Measurements from ENCODE around the gene TRIM24.
A peak's percentile ranks its signal among the peaks of the same experiment; 100 is the strongest.
"Not testable (repeated sequence)": the region's sequence is repeated elsewhere in the genome, so short reads cannot be mapped to it uniquely, and the experiment has no call there.

The TRIM24 gene

GRCh38 chr7:138460176-138460648 lies at the start of gene TRIM24:
Gene TRIM24 (plus strand): TSS chr7:138460259. CDS start chr7:138460549, 290 bp downstream.
- no peak for DNase-seq (ENCODE audit: low spot score)

- DNase-seq (ENCODE audit: low spot score) = not testable (repeated sequence)
Observed at GRCh38 chr7:138412077-138412476, 48.0 kb upstream of the TRIM24 start.

- DNase-seq (ENCODE audit: low spot score) = not testable (repeated sequence)
Observed at GRCh38 chr7:138412921-138413320, 47.1 kb upstream of the TRIM24 start.

- no peak for DNase-seq (ENCODE audit: low spot score)
Observed at GRCh38 chr7:138417078-138417700, 42.9 kb upstream of the TRIM24 start.

- DNase-seq (ENCODE audit: low spot score) = no peak
Observed at GRCh38 chr7:138417764-138418163, 42.3 kb upstream of the TRIM24 start.

- DNase-seq (ENCODE audit: low spot score) = not testable (repeated sequence)
Observed at GRCh38 chr7:138418403-138418802, 41.7 kb upstream of the TRIM24 start.

- DNase-seq (ENCODE audit: low spot score) = no peak
Observed at GRCh38 chr7:138425026-138425425, 35.0 kb upstream of the TRIM24 start.

- peak; percentile 28 for DNase-seq (ENCODE audit: low spot score)
Observed at GRCh38 chr7:138429577-138430250, 30.3 kb upstream of the TRIM24 start.

GRCh38 chr7:138431517-138431916 lies 28.5 kb upstream of the TRIM24 start:
- DNase-seq (ENCODE audit: low spot score) = no peak

GRCh38 chr7:138433583-138434443 lies 26.2 kb upstream of the TRIM24 start:
- no peak for DNase-seq (ENCODE audit: low spot score)

GRCh38 chr7:138434597-138435019 lies 25.5 kb upstream of the TRIM24 start:
- DNase-seq (ENCODE audit: low spot score) = no peak

- peak; percentile 17 for DNase-seq (ENCODE audit: low spot score)
Observed at GRCh38 chr7:138435231-138435919, 24.7 kb upstream of the TRIM24 start.

GRCh38 chr7:138436388-138436787 lies 23.7 kb upstream of the TRIM24 start:
- DNase-seq (ENCODE audit: low spot score) = no peak

- DNase-seq (ENCODE audit: low spot score) = no peak
Observed at GRCh38 chr7:138440460-138440859, 19.6 kb upstream of the TRIM24 start.

GRCh38 chr7:138442822-138443221 lies 17.2 kb upstream of the TRIM24 start:
- no peak for DNase-seq (ENCODE audit: low spot score)

GRCh38 chr7:138449580-138449979 lies 10.5 kb upstream of the TRIM24 start:
- DNase-seq (ENCODE audit: low spot score) = no peak

- no peak for DNase-seq (ENCODE audit: low spot score)
Observed at GRCh38 chr7:138455609-138456008, 4.5 kb upstream of the TRIM24 start.

GRCh38 chr7:138456220-138456619 lies 3.8 kb upstream of the TRIM24 start:
- no peak for DNase-seq (ENCODE audit: low spot score)

GRCh38 chr7:138458576-138459412 lies 1.3 kb upstream of the TRIM24 start:
- no peak for DNase-seq (ENCODE audit: low spot score)

GRCh38 chr7:138459413-138460175 lies 465 bp upstream of the TRIM24 start:
- peak; percentile 100 for DNase-seq (ENCODE audit: low spot score)

Data from LoVo (cell line).